K562 (cell line): ENCODE results near the gene HSD17B11. TPM values are rescaled to one million over a fixed set of nuclear protein-coding genes. Genes with fewer than 3 reads are reported as not detected.

Source experiments
- ATAC-seq: fragments of 200-7000 bp; cut with Tn5 transposase; 3 replicates; pipeline ENCODE4 v1.9.1; 2020; ENCODE audit warnings: moderate library complexity
- BruUV-seq: library from RNA; stranded (reverse); fragments of 400-500 nt; replicated peaks from 2 replicates; lab custom pipeline; 2021; lab: Mats Ljungman, UMichigan
- CTCF ChIA-PET: fragments of 300-600 bp; formaldehyde crosslinking; extraction: SDS; loops from one replicate; lab custom pipeline; 2021; ENCODE audit warnings: low intra/inter-chr PET ratio; lab: Yijun Ruan, JAX
- POLR2A ChIA-PET: fragments of 300-600, 350-650 bp; sonication (Branson Sonifier 250); formaldehyde crosslinking; extraction: SDS; loops from one replicate; lab custom pipeline; 2021; ENCODE audit warnings: antibody characterized with exemption, inconsistent platforms; lab: Yijun Ruan, JAX
- DNase-seq, 4 experiments: peaks; one replicate each; pipeline versions ENCODE4 v3.0.0 to v3.0.0-alpha.2; 2011 to 2018; ENCODE audit warnings: low spot score in 3 of 4, mixed read lengths in 3 of 4; ENCODE audit errors: extremely low read depth in 1 of 4
- FAIRE-seq: peaks from 2 replicates; lab custom pipeline; 2011; peaks lifted over from hg19 to GRCh38; lab: Jason Lieb, UNC
- H2AFZ ChIP-seq: 2 replicates; pipeline ENCODE4 v1.6.0; 2011; ENCODE audit warnings: low read depth, low read length, control low read depth, inconsistent platforms
- H3K27ac ChIP-seq: fragments of 200-600 bp; 3 replicates; pipeline ENCODE4 v1.8.0; 2011; ENCODE audit warnings: low read depth, mild to moderate bottlenecking, control low read depth, inconsistent platforms, low read length, moderate library complexity, mixed read lengths; ENCODE audit errors: extremely low read depth
- H3K27me3 ChIP-seq, 2 experiments: fragments of 300-600 bp in 1 of 2; 2 replicates in 1 of 2; 3 replicates in 1 of 2; pipeline versions ENCODE4 v1.6.0 to v1.8.0; 2011; ENCODE audit warnings: inconsistent platforms in 2 of 2, low read length in 2 of 2, mild to moderate bottlenecking in 1 of 2, mixed read lengths in 1 of 2, moderate library complexity in 1 of 2; ENCODE audit not compliant: control insufficient read depth in 2 of 2, insufficient read depth in 2 of 2
- H3K36me3 ChIP-seq: fragments of 300-600 bp; 3 replicates; pipeline ENCODE4 v1.8.0; 2011; ENCODE audit warnings: mild to moderate bottlenecking, low read length, inconsistent platforms; ENCODE audit not compliant: control insufficient read depth, insufficient read depth
- H3K4me1 ChIP-seq, 2 experiments: fragments of 200-600 bp in 1 of 2; replicated peaks in 1 of 2; 2 replicates in 1 of 2; 3 replicates in 1 of 2; pipeline versions ENCODE4 v1.5.1 to v1.8.0; 2011; ENCODE audit warnings: inconsistent platforms in 2 of 2, low read length in 2 of 2, mild to moderate bottlenecking in 1 of 2, mixed read lengths in 1 of 2, moderate library complexity in 1 of 2; ENCODE audit not compliant: control insufficient read depth in 2 of 2, insufficient read depth in 2 of 2
- H3K4me2 ChIP-seq: 2 replicates; pipeline ENCODE4 v1.6.1; 2011; ENCODE audit warnings: low read length, control low read depth, inconsistent platforms, mixed read lengths; ENCODE audit not compliant: insufficient read depth
- H3K4me3 ChIP-seq: fragments of 200-600 bp; sonication (generic), shearing (Covaris generic); 2 replicates; pipeline ENCODE4 v1.5.1; 2016; ENCODE audit warnings: control low read depth, inconsistent platforms
- H3K79me2 ChIP-seq: fragments of 200-600 bp; 3 replicates; pipeline ENCODE4 v1.8.0; 2011; ENCODE audit warnings: low read length, inconsistent platforms; ENCODE audit not compliant: control insufficient read depth, insufficient read depth
- H3K9ac ChIP-seq, 2 experiments: 2 replicates each; pipeline versions ENCODE4 v1.6.0 to v1.6.1; 2011; ENCODE audit warnings: low read depth in 2 of 2, low read length in 2 of 2, control low read depth in 1 of 2, inconsistent platforms in 1 of 2, mild to moderate bottlenecking in 1 of 2, mixed read lengths in 1 of 2; ENCODE audit not compliant: insufficient read depth in 1 of 2
- H3K9me1 ChIP-seq: one replicate; pipeline ENCODE4 v1.6.0; 2011; ENCODE audit warnings: inconsistent platforms, mild to moderate bottlenecking, low read length, moderate library complexity; ENCODE audit not compliant: control insufficient read depth, insufficient read depth
- H3K9me3 ChIP-seq: replicated peaks from 2 replicates; pipeline ENCODE4 v1.5.1; 2011; ENCODE audit warnings: low read depth, low read length, inconsistent platforms; ENCODE audit not compliant: control insufficient read depth, insufficient read depth
- H4K20me1 ChIP-seq: replicated peaks from 2 replicates; pipeline ENCODE4 v1.6.1; 2011; ENCODE audit warnings: low read length, inconsistent platforms, mixed read lengths; ENCODE audit not compliant: control insufficient read depth, insufficient read depth
- CEBPG ChIP-seq, 3 experiments: fragments of 200-800 bp in 1 of 3; sonication (Bioruptor generic) in 1 of 3; sonication (generic) in 1 of 3; formaldehyde crosslinking in 1 of 3; IDR thresholded peaks in 2 of 3; conservative IDR thresholded peaks in 1 of 3; 2 replicates each; pipeline versions ENCODE4 v1.6.1 to v1.8.0; 2016 to 2022; ENCODE audit warnings: missing compliant biosample characterization in 2 of 3, missing genetic modification characterization in 2 of 3, mild to moderate bottlenecking in 1 of 3, missing genetic modification reagents in 1 of 3
- HOMEZ ChIP-seq: fragments of 250-450 bp; sonication (Bioruptor Pico); IDR thresholded peaks from 2 replicates; pipeline ENCODE4 v1.4.0; 2020; ENCODE audit warnings: mild to moderate bottlenecking, moderate library complexity
- ILK ChIP-seq: fragments of 450-650 bp; IDR thresholded peaks from 2 replicates; pipeline ENCODE4 v1.6.1; 2016; ENCODE audit warnings: missing genetic modification characterization, low read depth, mild to moderate bottlenecking, missing compliant biosample characterization, moderate library complexity, borderline replicate concordance
- KDM5B ChIP-seq: fragments of 200-600 bp; sonication (generic); IDR thresholded peaks from 2 replicates; pipeline ENCODE4 v1.6.1; 2012; ENCODE audit warnings: low read depth, mild to moderate bottlenecking, moderate library complexity, low read length, control low read depth, inconsistent platforms; ENCODE audit not compliant: insufficient replicate concordance
- NFATC3 ChIP-seq: fragments of 450-650 bp; IDR thresholded peaks from 2 replicates; pipeline ENCODE4 v1.6.1; 2017; ENCODE audit warnings: mild to moderate bottlenecking
- PRMT5 ChIP-seq: sonication (generic); formaldehyde crosslinking; IDR thresholded peaks from 2 replicates; pipeline ENCODE4 v1.5.0; 2020; ENCODE audit warnings: missing genetic modification reagents
- SIN3A ChIP-seq, 2 experiments: fragments of 150-350 bp in 1 of 2; IDR thresholded peaks; 2 replicates each; pipeline ENCODE4 v1.6.1; 2011 to 2016; ENCODE audit warnings: borderline replicate concordance in 2 of 2, low read depth in 2 of 2, low read length in 2 of 2, mild to moderate bottlenecking in 2 of 2, moderate library complexity in 2 of 2; ENCODE audit not compliant: control insufficient read depth in 1 of 2
- ZNF133 ChIP-seq: fragments of 250-450 bp; sonication (Bioruptor Pico); IDR thresholded peaks from 2 replicates; pipeline ENCODE4 v1.4.0; 2020; ENCODE audit warnings: mild to moderate bottlenecking
- ZNF354B ChIP-seq: fragments of 250-450 bp; sonication (Bioruptor Pico); IDR thresholded peaks from 2 replicates; pipeline ENCODE4 v1.4.0; 2020
- ZNF431 ChIP-seq: sonication (generic); formaldehyde crosslinking; IDR thresholded peaks from 2 replicates; pipeline ENCODE4 v1.8.0; 2022; ENCODE audit warnings: mild to moderate bottlenecking, missing genetic modification reagents
- ZNF76 ChIP-seq: fragments of 250-450 bp; sonication (Bioruptor Pico); IDR thresholded peaks from 2 replicates; pipeline ENCODE4 v1.4.0; 2020; ENCODE audit warnings: mild to moderate bottlenecking, moderate library complexity, borderline replicate concordance
- WGBS: fragments of 100-300 bp; shearing (Covaris generic); methylation state at CpG from one replicate; pipeline ENCODE4 v1.1.6; 2016; ENCODE audit warnings: low coverage, mixed read lengths; ENCODE audit not compliant: insufficient coverage; ENCODE audit errors: missing lambda C conversion rate; 5-methylcytosine and 5-hydroxymethylcytosine counted together
- in situ Hi-C: fragments of 300-500 bp; cut with MboI; formaldehyde crosslinking; loops from 4 replicates; pipeline ENCODE4 v1.15.0; 2018; ENCODE audit warnings: inconsistent platforms, mixed read lengths
- intact Hi-C: fragments of 100-400 bp; cut with micrococcal nuclease; formaldehyde crosslinking; loops from 2 replicates; pipeline ENCODE4 v1.14.2; 2022
- polyA plus RNA-seq, 8 experiments: library from polyadenylated mRNA; depleted of rRNA in 4 of 8; stranded (reverse) in 5 of 8; unstranded in 3 of 8; fragments of >200 nt; fragmentation: Nextera tagmentation in 2 of 8; fragmentation: Illumina TruSeq in 1 of 8; extraction: Ambion mirVana in 2 of 8; extraction: Trizol in 1 of 8; gene quantifications; 2 replicates each; pipeline versions ENCODE4 v1.2.1 to v1.2.3, GENCODE V29; 2011 to 2014; ENCODE audit warnings: inconsistent platforms in 1 of 8, missing spikeins in 1 of 8
- total RNA-seq, 7 experiments: library from RNA; depleted of rRNA in 6 of 7; stranded (reverse); fragments of >200 nt in 6 of 7; fragmentation: Illumina TruSeq in 2 of 7; extraction: Trizol in 2 of 7; gene quantifications; 2 replicates each; pipeline versions ENCODE4 v1.2.1 to v1.2.3, GENCODE V29; 2011 to 2021; ENCODE audit warnings: low replicate concordance in 1 of 7
- TF ChIP-seq, protein P1 (sequence below), 2 experiments: fragments of 450-650 bp in 1 of 2; sonication (generic) in 1 of 2; formaldehyde crosslinking in 1 of 2; IDR thresholded peaks in 1 of 2; conservative IDR thresholded peaks in 1 of 2; 2 replicates each; pipeline versions ENCODE4 v1.6.1 to v1.8.1; 2016 to 2023; ENCODE audit warnings: mild to moderate bottlenecking in 2 of 2, moderate library complexity in 2 of 2, inconsistent platforms in 1 of 2, missing genetic modification reagents in 1 of 2

Gene HSD17B11
- total and polyA plus RNA-seq, 9 of the 15 experiments (the other 6 are each of a cell fraction or from before 2014, with no cell fraction given) = 26.0 to 108 (median 81.0) TPM

DNA sequence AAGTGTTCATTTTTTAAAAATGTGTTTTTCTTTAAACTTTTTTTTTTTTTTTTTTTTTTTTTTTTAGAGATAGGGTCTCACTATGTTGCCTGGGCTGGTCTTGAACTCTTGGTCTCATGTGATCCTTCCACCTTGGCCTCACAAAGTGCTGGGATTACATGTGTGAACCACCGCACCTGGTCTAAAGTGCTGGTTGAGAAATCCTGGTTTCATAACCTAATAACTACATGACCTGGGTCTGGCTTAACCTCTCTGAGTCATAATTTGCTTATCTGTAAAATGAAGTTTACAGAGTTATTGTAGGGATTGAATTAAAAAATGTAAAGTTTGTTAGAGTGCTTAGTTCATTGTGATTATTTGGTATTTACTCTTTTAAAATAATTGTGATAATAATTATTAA lies 73.5 kb downstream of the HSD17B11 start:
- ATAC-seq (no peak), DNase-seq (no peak), FAIRE-seq (no peak)
- no peak overlapping the region for H2AFZ ChIP-seq
- no peaks in the 10 kb centered on the region for H4K20me1 ChIP-seq
- no peaks in the 10 kb centered on the region for H3K4me1 ChIP-seq
- BruUV-seq = no TSS peak
- POLR2A ChIA-PET = interaction anchor here (0.7 kb wide), 1 partner anchor 23 kb away, joined by 4 read pairs; no protein-coding TSS in a partner anchor
- WGBS = 0% methylated on average over 1 of the region's 1 CpG
- no peaks in the 10 kb centered on the region; a peak in 1 of 5 replicates for H3K27me3 ChIP-seq
- no peak overlapping the region for H3K27ac ChIP-seq
- H3K9ac ChIP-seq = no peak overlapping the region
- no peak overlapping the region for H3K4me3 ChIP-seq
- intact Hi-C loops = no loop called here
- no peaks in the 10 kb centered on the region for H3K9me1 ChIP-seq
- H3K4me2 ChIP-seq = no peak overlapping the region
- no peaks in the 10 kb centered on the region for H3K36me3 ChIP-seq
- no peak for TF ChIP-seq ZNF431
- TF ChIP-seq NFATC3 = no peak
- no peak for TF ChIP-seq ZNF133 (CRISPR knock-in tag)
- in situ Hi-C loops = no loop called here
- H3K79me2 ChIP-seq = no peaks in the 10 kb centered on the region
- CTCF ChIA-PET = no interaction called here
- no peaks in the 10 kb centered on the region for H3K9me3 ChIP-seq

DNA sequence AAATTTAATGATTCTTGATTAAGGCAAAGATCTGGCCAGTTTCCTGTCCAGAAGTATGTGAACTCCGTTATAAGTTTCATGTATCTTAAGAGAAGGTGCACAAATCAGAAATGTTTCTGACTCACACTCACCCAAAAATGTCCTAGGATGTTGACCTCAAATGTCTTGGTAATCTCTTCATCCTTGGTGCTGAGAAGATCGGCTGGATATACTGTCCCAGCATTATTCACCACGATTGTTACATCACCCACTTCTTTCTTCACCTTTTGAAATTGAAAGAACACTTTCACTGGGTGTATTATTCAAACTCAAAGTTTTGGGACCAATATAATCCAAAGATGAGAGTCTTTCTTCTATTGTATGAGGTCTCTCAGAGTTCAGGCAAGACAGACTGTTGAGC lies 74.0 kb downstream of the HSD17B11 start:
- CTCF ChIA-PET = no interaction called here
- Histone ChIP-seq H2AFZ (no peak overlapping the region), H3K9ac (no peak overlapping the region), H3K9me1 (no peaks in the 10 kb centered on the region), H3K27ac (no peak overlapping the region), H3K9me3 (no peaks in the 10 kb centered on the region), H3K27me3 (no peaks in the 10 kb centered on the region; a peak in 1 of 5 replicates), H4K20me1 (no peaks in the 10 kb centered on the region), H3K4me2 (no peak overlapping the region), H3K4me1 (no peaks in the 10 kb centered on the region), H3K4me3 (no peak overlapping the region), H3K36me3 (no peaks in the 10 kb centered on the region), H3K79me2 (no peaks in the 10 kb centered on the region)
- 0% methylated on average over 3 of the region's 3 CpGs for WGBS
- in situ Hi-C loops (no loop called here), intact Hi-C loops (no loop called here)
- ATAC-seq (no peak), FAIRE-seq (no peak), DNase-seq (no peak)
- BruUV-seq = no TSS peak
- POLR2A ChIA-PET = interaction anchor here (0.7 kb wide), 1 partner anchor 24 kb away, joined by 4 read pairs; no protein-coding TSS in a partner anchor
- TF ChIP-seq, protein P1, sequence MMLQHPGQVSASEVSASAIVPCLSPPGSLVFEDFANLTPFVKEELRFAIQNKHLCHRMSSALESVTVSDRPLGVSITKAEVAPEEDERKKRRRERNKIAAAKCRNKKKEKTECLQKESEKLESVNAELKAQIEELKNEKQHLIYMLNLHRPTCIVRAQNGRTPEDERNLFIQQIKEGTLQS (IDR thresholded peaks at IDR 0.05) = 0 out of 2 replicates have a peak, but pooled peaks have one; percentile 18
- TF ChIP-seq, protein P1 (CRISPR knock-in tag; conservative IDR thresholded peaks at IDR 0.05) = no peak
- TF ChIP-seq ILK (no peak), ZNF76 (CRISPR knock-in tag) (no peak), PRMT5 (CRISPR knock-in tag) (no peak), HOMEZ (CRISPR knock-in tag) (no peak), CEBPG (CRISPR knock-in tag; IDR thresholded peaks at IDR 0.05) (no peak), CEBPG (tag; conservative IDR thresholded peaks at IDR 0.05 in 1 of 2, IDR thresholded peaks at IDR 0.05 in 1 of 2) (peak in 1 of 2 experiments; percentile 62; a peak in 2 of 4 replicates), KDM5B (no peak), ZNF354B (CRISPR knock-in tag) (no peak), SIN3A (IDR thresholded peaks at IDR 0.05; ENCODE audit: borderline replicate concordance in 2 of 2, control insufficient read depth in 1 of 2, low read depth in 2 of 2, low read length in 2 of 2) (no peak)
